HepG2 (cell line): ENCODE data around the gene PALM. TPM values are rescaled to one million over a fixed set of nuclear protein-coding genes. Genes with fewer than 3 reads are reported as not detected.

Source experiments
- ADNP ChIP-seq: sonication (generic); formaldehyde crosslinking; IDR thresholded peaks from 2 replicates; pipeline ENCODE4 v1.4.0; 2020; ENCODE audit warnings: missing genetic modification reagents
- GLI4 ChIP-seq: sonication (generic); formaldehyde crosslinking; IDR thresholded peaks from 2 replicates; pipeline ENCODE4 v1.5.1; 2020; ENCODE audit warnings: missing genetic modification reagents, mild to moderate bottlenecking, moderate library complexity, borderline replicate concordance
- HHEX ChIP-seq: IDR thresholded peaks from 2 replicates; pipeline ENCODE4 v1.6.1; 2016; ENCODE audit warnings: control low read depth
- NR2C2 ChIP-seq: sonication (generic); formaldehyde crosslinking; IDR thresholded peaks from 2 replicates; pipeline ENCODE4 v1.4.0; 2020; ENCODE audit warnings: missing genetic modification reagents, mild to moderate bottlenecking, moderate library complexity, borderline replicate concordance
- RELA ChIP-seq: sonication (generic); formaldehyde crosslinking; IDR thresholded peaks from 2 replicates; pipeline ENCODE4 v1.4.0; 2020; ENCODE audit warnings: missing genetic modification reagents
- SIX1 ChIP-seq: sonication (generic); formaldehyde crosslinking; IDR thresholded peaks from 2 replicates; pipeline ENCODE4 v1.4.0; 2020; ENCODE audit warnings: missing genetic modification reagents, borderline replicate concordance
- SNAPC2 ChIP-seq: sonication (generic); formaldehyde crosslinking; IDR thresholded peaks from 2 replicates; pipeline ENCODE4 v1.8.1; 2022; ENCODE audit warnings: mild to moderate bottlenecking, missing genetic modification reagents
- SNAPC4 ChIP-seq: sonication (generic); formaldehyde crosslinking; IDR thresholded peaks from 2 replicates; pipeline ENCODE4 v1.4.0; 2020; ENCODE audit warnings: mild to moderate bottlenecking, missing genetic modification reagents
- TAF1 ChIP-seq: sonication (generic); formaldehyde crosslinking; IDR thresholded peaks from 2 replicates; pipeline ENCODE4 v1.4.0; 2020; ENCODE audit warnings: missing genetic modification reagents
- ZBTB26 ChIP-seq: IDR thresholded peaks from 2 replicates; pipeline ENCODE4 v1.6.1; 2016; ENCODE audit warnings: missing compliant biosample characterization, missing genetic modification reagents, borderline replicate concordance
- ZNF24 ChIP-seq: fragments of 450-650 bp; IDR thresholded peaks from 2 replicates; pipeline ENCODE4 v1.6.1; 2017; ENCODE audit warnings: antibody characterized with exemption, mild to moderate bottlenecking
- ZNF260 ChIP-seq: sonication (generic); formaldehyde crosslinking; IDR thresholded peaks from 2 replicates; pipeline ENCODE4 v1.4.0; 2020; ENCODE audit warnings: missing genetic modification reagents, low read depth, mild to moderate bottlenecking, borderline replicate concordance
- ZNF318 ChIP-seq: sonication (generic); formaldehyde crosslinking; IDR thresholded peaks from 2 replicates; pipeline ENCODE4 v1.4.0; 2020; ENCODE audit warnings: mild to moderate bottlenecking, missing genetic modification reagents
- ZNF530 ChIP-seq: sonication (generic); formaldehyde crosslinking; IDR thresholded peaks from 2 replicates; pipeline ENCODE4 v1.5.0; 2020; ENCODE audit warnings: low read depth, mild to moderate bottlenecking, missing genetic modification reagents
- ZNF713 ChIP-seq: sonication (generic); formaldehyde crosslinking; IDR thresholded peaks from 2 replicates; pipeline ENCODE4 v1.4.0; 2020; ENCODE audit warnings: mild to moderate bottlenecking, missing genetic modification reagents
- polyA plus RNA-seq, 8 experiments: library from polyadenylated mRNA; depleted of rRNA in 3 of 8; stranded (reverse) in 7 of 8; unstranded in 1 of 8; fragments of >200 nt; fragmentation: Illumina TruSeq in 4 of 8; extraction: Trizol in 4 of 8; gene quantifications; 2 replicates each; pipeline versions ENCODE4 v1.2.1 to v1.2.3, GENCODE V29; 2011 to 2016; ENCODE audit warnings: low read depth in 4 of 8, missing spikeins in 1 of 8, mixed read lengths in 1 of 8; ENCODE audit not compliant: insufficient read depth in 1 of 8
- total RNA-seq, 5 experiments: library from RNA; depleted of rRNA; stranded (reverse); fragments of >200 nt; fragmentation: Illumina TruSeq; extraction: Trizol; gene quantifications; 2 replicates each; pipeline ENCODE4 v1.2.3, GENCODE V29; 2016; ENCODE audit warnings: low read depth in 1 of 5

Gene PALM
- total and polyA plus RNA-seq, 2 of the 13 experiments (the other 11 are each of a cell fraction or from before 2014, with no cell fraction given), result 4.0 to 9.7 TPM

DNA sequence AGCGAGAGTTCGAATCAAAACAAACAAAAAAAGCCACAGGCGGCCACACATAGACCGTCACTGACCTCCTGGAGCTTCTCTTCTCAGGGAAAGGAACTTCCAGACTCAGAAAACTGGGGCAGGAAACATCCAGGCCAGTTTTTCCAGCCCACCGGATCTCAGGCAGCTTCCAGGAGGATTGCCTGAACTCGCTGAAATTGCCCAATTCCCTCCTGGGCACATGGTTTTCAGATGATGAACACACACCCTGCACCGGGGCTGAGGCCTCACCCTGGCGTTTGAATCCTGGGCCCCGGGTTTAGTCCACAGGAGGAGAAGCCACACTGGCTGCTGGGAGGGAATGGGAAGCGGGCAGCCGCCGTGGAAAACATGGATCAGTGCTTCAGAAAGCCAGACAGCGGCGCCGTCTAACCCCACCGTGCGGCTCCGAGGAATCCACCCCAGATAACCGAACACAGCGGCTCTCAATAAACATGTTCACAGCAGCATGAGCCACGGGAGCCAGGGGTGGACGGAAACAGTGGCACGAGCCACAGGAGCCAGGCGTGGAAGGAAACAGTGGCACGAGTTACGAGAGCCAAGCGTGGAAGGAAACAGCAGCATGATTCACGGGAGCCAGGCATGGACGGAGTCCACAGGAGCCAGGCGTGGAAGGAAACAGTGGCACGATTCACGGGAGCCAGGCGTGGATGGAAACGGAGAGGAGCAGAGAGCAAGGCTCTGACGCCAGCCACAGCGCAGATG is 70.3 kb downstream of the PALM start (continued):
- peak; percentile 36; the same call in 1 of the 2 replicates for TF ChIP-seq SIX1 (CRISPR knock-in tag)
- TF ChIP-seq NR2C2, result peak; percentile 16; the same call in 1 of the 2 replicates
- no peak for TF ChIP-seq GLI4 (CRISPR knock-in tag)
- TF ChIP-seq TAF1 (CRISPR knock-in tag), result peak; percentile 51; the same call in 1 of the 2 replicates
- no peak for TF ChIP-seq ZNF260 (CRISPR knock-in tag)
- TF ChIP-seq ZNF318 (CRISPR knock-in tag), result no peak
- peak; percentile 91 for TF ChIP-seq SNAPC2 (CRISPR knock-in tag)
- TF ChIP-seq ZNF713 (CRISPR knock-in tag), result no peak
- no peak for TF ChIP-seq ZNF24
- peak; percentile 57; the same call in 1 of the 2 replicates for TF ChIP-seq SNAPC4 (CRISPR knock-in tag)
- no peak for TF ChIP-seq RELA (CRISPR knock-in tag)
- TF ChIP-seq HHEX (CRISPR knock-in tag), result no peak
- peak; percentile 35; the same call in 1 of the 2 replicates for TF ChIP-seq ADNP
- TF ChIP-seq ZBTB26 (CRISPR knock-in tag), result peak; percentile 71; the same call in 1 of the 2 replicates
- TF ChIP-seq ZNF530, result no peak
